K562 (cell line): ENCODE data around the gene PYHIN1. TPM values are rescaled to one million over a fixed set of nuclear protein-coding genes. Genes with fewer than 3 reads are reported as not detected.

Experiments used
- ATF6 ChIP-seq: sonication (generic); formaldehyde crosslinking; IDR thresholded peaks from 2 replicates; pipeline ENCODE4 v1.4.0; 2020; ENCODE audit warnings: mild to moderate bottlenecking, missing genetic modification reagents
- CHD1 ChIP-seq: fragments of 200-600 bp; sonication (generic); IDR thresholded peaks from one replicate; pipeline ENCODE4 v1.6.1; 2012; ENCODE audit warnings: mild to moderate bottlenecking, moderate library complexity, low read length, inconsistent platforms
- CREB3L1 ChIP-seq: fragments of 450-650 bp; IDR thresholded peaks from 2 replicates; pipeline ENCODE4 v1.6.1; 2014; ENCODE audit warnings: low read depth, mild to moderate bottlenecking, moderate library complexity, borderline replicate concordance
- MECOM ChIP-seq: fragments of 250-450 bp; sonication (Bioruptor Pico); IDR thresholded peaks from 2 replicates; pipeline ENCODE4 v1.8.0; 2022; ENCODE audit warnings: inconsistent platforms
- NFE2 ChIP-seq: IDR thresholded peaks from 2 replicates; pipeline ENCODE4 v1.6.1; 2014; ENCODE audit warnings: antibody characterized with exemption, low read depth
- SIRT6 ChIP-seq: IDR thresholded peaks from one replicate; pipeline ENCODE4 v1.6.1; 2012; ENCODE audit warnings: low read depth, mild to moderate bottlenecking, control low read depth, inconsistent platforms, low read length, moderate library complexity
- SOX6 ChIP-seq: fragments of 450-650 bp; IDR thresholded peaks from 2 replicates; pipeline ENCODE4 v1.6.1; 2014; ENCODE audit warnings: mild to moderate bottlenecking
- TRIM28 ChIP-seq: fragments of 450-650 bp; IDR thresholded peaks from 2 replicates; pipeline ENCODE4 v1.6.1; 2017
- ZBTB5 ChIP-seq: fragments of 450-650 bp; IDR thresholded peaks from 2 replicates; pipeline ENCODE4 v1.6.1; 2017; ENCODE audit warnings: antibody characterized with exemption
- ZNF134 ChIP-seq: fragments of 250-450 bp; sonication (Bioruptor Pico); conservative IDR thresholded peaks from 2 replicates; pipeline ENCODE4 v1.4.0; 2020
- ZNF175 ChIP-seq: fragments of 200-800 bp; sonication (Bioruptor generic); IDR thresholded peaks from 2 replicates; pipeline ENCODE4 v1.6.1; 2016; ENCODE audit warnings: low read depth, mild to moderate bottlenecking, missing genetic modification characterization, missing compliant biosample characterization
- ZNF280A ChIP-seq: fragments of 450-650 bp; IDR thresholded peaks from 2 replicates; pipeline ENCODE4 v1.6.1; 2018; ENCODE audit warnings: mild to moderate bottlenecking, low read depth; ENCODE audit not compliant: partially characterized antibody
- ZNF3 ChIP-seq: fragments of 250-450 bp; sonication (Bioruptor Pico); IDR thresholded peaks from 2 replicates; pipeline ENCODE4 v1.5.0; 2021; ENCODE audit warnings: mild to moderate bottlenecking, moderate library complexity
- polyA plus RNA-seq, 8 experiments: library from polyadenylated mRNA; depleted of rRNA in 4 of 8; stranded (reverse) in 5 of 8; unstranded in 3 of 8; fragments of >200 nt; fragmentation: Nextera tagmentation in 2 of 8; fragmentation: Illumina TruSeq in 1 of 8; extraction: Ambion mirVana in 2 of 8; extraction: Trizol in 1 of 8; gene quantifications; 2 replicates each; pipeline versions ENCODE4 v1.2.1 to v1.2.3, GENCODE V29; 2011 to 2014; ENCODE audit warnings: inconsistent platforms in 1 of 8, missing spikeins in 1 of 8
- total RNA-seq, 7 experiments: library from RNA; depleted of rRNA in 6 of 7; stranded (reverse); fragments of >200 nt in 6 of 7; fragmentation: Illumina TruSeq in 2 of 7; extraction: Trizol in 2 of 7; gene quantifications; 2 replicates each; pipeline versions ENCODE4 v1.2.1 to v1.2.3, GENCODE V29; 2011 to 2021; ENCODE audit warnings: low replicate concordance in 1 of 7

PYHIN1 gene
- total and polyA plus RNA-seq, 9 of the 15 experiments (the other 6 are each of a cell fraction or from before 2014, with no cell fraction given) = not detected

- TF ChIP-seq ZBTB5 = no peak
- TF ChIP-seq SIRT6 = no peak
- no peak for TF ChIP-seq ATF6 (CRISPR knock-in tag)
- no peak for TF ChIP-seq ZNF3 (CRISPR knock-in tag)
- no peak for TF ChIP-seq CREB3L1
- no peak for TF ChIP-seq ZNF280A
- no peak for TF ChIP-seq MECOM (CRISPR knock-in tag)
- TF ChIP-seq ZNF134 (CRISPR knock-in tag) = no peak
- peak; percentile 31; the same call in 1 of the 2 replicates for TF ChIP-seq SOX6
- TF ChIP-seq NFE2 = peak; percentile 48
- peak; percentile 98 for TF ChIP-seq ZNF175
- TF ChIP-seq CHD1 = no peak
- TF ChIP-seq TRIM28 = no peak
These were observed 84.1 kb downstream of the PYHIN1 start (continued) for GRCh38 chr1:159015440-159015909.
